GM21447 (cell line): ENCODE data around the gene MT2A.
A peak's percentile ranks its signal among the peaks of the same experiment; 100 is the strongest.
"Not testable (repeated sequence)": the region's sequence is repeated elsewhere in the genome, so short reads cannot be mapped to it uniquely, and the experiment has no call there.

Experiments
- ATAC-seq: cut with Tn5 transposase; IDR thresholded peaks from one replicate; pipeline ENCODE4 v1.9.1; 2021; ENCODE audit not compliant: unreplicated experiment

The MT2A gene

DNA sequence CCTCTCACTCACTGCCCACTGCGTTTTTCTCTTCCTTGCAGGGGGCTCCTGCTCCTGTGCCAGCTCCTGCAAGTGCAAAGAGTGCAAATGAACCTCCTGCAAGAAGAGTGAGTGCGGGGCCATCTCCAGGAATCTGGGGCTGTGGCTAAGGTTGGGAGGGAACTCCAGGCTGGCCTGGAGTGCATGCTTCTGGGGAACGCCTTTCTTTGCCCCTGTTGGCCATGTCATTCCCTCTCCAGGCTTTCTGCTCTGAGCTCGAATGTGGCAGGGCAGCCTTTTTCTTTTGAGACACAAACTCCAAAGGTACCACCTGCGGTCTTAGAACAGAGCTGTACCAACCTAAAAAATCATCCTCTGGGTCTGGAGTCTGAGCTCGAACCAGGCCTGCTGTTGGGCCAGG is 9.8 kb downstream of the MT2A start:
- no peak for ATAC-seq

GRCh38 chr16:56620339-56620897 is 12.0 kb downstream of the MT2A start:
- no peak for ATAC-seq

GRCh38 chr16:56621665-56622445 is 13.5 kb downstream of the MT2A start:
- not testable (repeated sequence) for ATAC-seq

GRCh38 chr16:56623184-56623583 is 14.8 kb downstream of the MT2A start:
- ATAC-seq = not testable (repeated sequence)

- ATAC-seq = no peak
Observed at GRCh38 chr16:56623637-56624036, 15.3 kb downstream of the MT2A start.

GRCh38 chr16:56625140-56625942 is 17.0 kb downstream of the MT2A start, which contains the start of gene MT1E:
Gene MT1E (plus strand): TSS chr16:56625781. CDS start chr16:56625852, 71 bp downstream.
- no peak for ATAC-seq

DNA sequence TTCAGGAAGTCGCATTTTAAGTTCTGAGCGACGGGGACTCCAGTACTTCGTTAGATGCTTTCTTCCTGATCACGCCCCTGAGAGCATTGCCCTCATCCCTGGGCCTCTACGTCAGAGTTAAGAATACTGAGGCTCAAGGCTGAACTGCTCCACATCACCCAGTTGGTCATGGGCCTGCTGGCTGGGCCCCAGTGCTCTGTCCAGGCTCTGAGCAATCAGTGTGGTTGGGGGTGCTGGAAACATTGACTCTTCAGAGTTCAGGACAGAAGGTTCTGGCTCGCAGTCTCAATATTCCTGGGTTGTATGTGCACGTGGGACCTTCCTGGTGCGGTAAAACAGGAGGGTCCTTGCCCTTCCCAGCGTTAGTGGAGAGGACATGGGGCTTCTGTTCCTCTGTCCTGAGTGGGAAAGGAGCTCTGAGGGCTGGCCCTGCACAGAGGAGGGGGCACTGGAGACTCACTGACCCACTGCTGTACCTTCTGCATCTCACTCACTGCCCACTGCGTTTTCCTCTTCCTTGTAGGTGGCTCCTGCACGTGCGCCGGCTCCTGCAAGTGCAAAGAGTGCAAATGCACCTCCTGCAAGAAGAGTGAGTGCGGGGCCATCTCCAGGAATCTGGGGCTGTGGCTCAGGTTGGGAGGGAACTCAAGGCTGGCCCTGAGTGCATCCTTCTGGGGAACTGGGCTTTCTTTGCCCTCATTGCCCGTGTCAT is 17.7 kb downstream of the MT2A start:
- no peak for ATAC-seq

- no peak for ATAC-seq
Observed at GRCh38 chr16:56626685-56627084, 18.3 kb downstream of the MT2A start.

GRCh38 chr16:56628486-56629350 is 20.3 kb downstream of the MT2A start:
- no peak for ATAC-seq

GRCh38 chr16:56629531-56629930 is 21.1 kb downstream of the MT2A start:
- no peak for ATAC-seq

- ATAC-seq = peak; percentile 82
Observed at GRCh38 chr16:56630134-56630533, 21.8 kb downstream of the MT2A start.

DNA sequence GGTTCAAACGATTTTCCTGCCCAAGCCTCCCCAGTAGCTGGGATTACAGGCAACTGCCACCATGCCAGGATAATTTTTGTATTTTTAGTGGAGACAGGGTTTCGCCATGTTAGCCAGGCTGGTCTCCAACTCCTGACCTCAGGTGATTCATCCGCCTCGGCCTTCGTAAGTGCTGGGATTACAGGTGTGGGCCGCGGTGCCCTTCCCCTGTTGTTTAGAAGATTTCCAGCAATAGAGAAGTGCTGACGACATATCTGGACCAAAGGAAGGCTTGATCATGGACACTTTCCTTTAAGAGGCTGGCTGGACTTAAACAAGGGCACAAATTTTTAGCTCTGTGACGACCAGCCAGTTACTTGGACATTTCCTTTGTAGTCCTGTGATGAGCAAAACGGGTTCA is 22.8 kb downstream of the MT2A start:
- ATAC-seq = no peak

- ATAC-seq = no peak
Observed at GRCh38 chr16:56631832-56632155, 23.4 kb downstream of the MT2A start.

GRCh38 chr16:56632156-56632847 is 23.9 kb downstream of the MT2A start, which contains the start of gene MT1M:
Gene MT1M (plus strand): TSS chr16:56632659. CDS start chr16:56632732, 73 bp downstream.
- no peak for ATAC-seq

GRCh38 chr16:56632848-56633365 is 24.5 kb downstream of the MT2A start:
- no peak for ATAC-seq

- no peak for ATAC-seq
Observed at GRCh38 chr16:56633535-56633934, 25.2 kb downstream of the MT2A start.

DNA sequence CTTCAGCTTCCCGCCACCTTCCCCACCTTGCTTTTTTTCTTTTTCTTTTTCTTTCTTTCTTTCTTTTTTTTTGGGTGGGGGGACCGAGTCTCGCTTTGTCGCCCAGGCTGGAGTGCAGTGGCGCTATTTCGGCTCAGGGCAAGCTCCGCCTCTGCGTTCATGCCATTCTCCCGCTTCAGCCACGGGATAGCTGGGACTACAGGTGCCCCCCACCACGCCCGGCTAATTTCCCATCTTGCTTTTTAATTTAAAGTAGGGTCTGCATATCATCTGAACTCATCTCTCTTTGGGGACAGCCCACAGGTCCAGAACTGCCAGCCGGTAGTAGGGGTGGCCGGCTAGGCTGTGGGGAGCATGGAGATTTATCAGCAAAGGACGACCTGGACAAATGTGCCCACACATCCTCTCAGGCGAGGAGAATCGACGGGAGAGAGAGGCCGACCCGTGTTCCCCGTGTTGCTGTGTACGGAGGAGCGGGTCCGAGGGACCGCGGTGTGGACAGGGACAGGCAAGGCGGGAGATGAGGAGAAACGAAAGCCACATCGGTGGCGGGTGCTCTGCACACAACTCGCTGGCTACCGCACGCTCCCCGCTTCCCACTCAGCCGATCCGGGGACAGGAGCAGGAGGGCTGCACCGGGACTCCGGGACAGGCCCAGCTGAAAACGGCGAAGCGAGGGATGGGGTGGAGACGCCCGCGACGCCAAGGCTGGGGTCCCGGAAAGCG is 26.5 kb downstream of the MT2A start:
- no peak for ATAC-seq

DNA sequence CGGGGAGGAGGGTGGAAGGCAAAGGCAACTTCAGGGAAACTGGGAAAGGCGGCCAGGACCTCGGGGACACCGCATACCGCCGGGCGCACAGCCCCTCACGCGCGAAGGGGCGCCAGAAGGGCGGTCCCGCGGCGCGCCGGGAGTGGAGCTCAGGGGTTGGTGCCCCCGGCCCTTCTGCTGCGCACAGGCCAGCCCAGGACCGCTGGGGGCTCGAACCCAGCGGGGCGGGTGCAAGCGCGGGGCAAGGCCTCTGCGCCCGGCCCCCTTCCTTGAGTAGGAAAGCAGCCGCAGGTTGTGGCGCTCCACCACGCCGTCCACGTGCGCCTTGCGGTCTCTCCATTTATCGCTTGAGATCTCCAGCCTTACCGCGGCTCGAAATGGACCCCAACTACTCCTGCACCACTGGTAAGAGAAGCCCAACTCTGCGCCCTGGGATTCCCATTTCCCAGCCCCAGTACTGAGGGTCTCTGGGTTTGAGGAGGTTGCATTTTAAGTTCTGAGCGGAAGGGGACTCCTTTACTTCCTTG is 27.1 kb downstream of the MT2A start:
- ATAC-seq = no peak
